AG08395 (cell line): Measurements from ENCODE around the gene NDRG2.
"Not testable (repeated sequence)": the region's sequence is repeated elsewhere in the genome, so short reads cannot be mapped to it uniquely, and the experiment has no call there.

Source experiments
- DNase-seq: peaks from one replicate; pipeline ENCODE4 v3.0.0; 2012; ENCODE audit warnings: mixed read lengths, low spot score

Gene NDRG2

DNA sequence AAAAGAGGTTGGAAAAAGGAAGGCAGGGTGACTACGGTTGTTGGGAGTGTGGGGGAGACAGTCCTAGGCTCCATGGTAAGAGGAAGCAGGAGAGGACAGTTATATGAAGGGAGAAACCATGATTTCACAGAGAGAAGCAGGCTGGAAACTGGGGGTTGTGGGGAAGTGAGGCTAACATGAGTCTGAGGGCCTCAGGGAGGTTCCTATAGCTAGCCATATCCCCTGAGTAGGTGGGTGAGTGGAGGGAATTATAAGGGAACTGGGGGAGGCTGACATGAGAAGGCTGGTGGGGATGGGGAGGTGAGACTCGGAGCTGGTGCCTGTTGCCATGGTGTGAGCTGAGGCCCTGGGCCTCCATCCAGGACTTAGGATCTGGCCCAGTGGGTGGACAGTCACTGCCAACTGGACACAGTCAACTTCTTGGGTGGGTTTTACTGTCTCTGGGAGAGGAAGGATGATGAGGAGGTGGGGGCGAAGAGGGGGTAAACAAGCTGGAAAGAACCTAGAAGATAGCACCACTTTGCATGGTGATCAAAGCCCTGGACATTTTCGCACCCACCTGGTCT lies 8.4 kb upstream of the NDRG2 start:
- no peak for DNase-seq

GRCh38 chr14:21032326-21033132 lies 7.7 kb upstream of the NDRG2 start:
- DNase-seq = no peak

DNA sequence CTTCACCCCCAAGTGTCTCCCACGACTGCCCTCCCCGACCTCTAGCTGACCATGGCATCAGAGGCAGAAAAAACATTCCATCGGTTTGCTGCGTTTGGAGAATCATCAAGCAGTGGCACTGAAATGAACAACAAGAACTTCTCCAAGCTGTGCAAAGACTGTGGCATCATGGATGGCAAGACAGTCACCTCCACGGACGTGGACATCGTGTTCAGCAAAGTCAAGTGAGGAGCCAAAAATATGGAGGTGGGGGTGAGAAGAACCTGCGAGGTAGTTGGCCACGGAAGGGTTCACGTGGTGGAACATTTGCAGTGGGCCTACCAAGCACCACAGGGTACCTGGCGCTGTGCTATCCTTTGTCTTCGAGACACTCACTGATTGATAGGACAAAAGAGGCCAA lies 5.7 kb upstream of the NDRG2 start:
- no peak for DNase-seq

GRCh38 chr14:21029917-21030316 lies 5.1 kb upstream of the NDRG2 start, which contains the start of gene TPPP2:
TSS of gene TPPP2 (plus strand) at chr14:21030217. CDS start at chr14:21030582, 365 bp downstream.
- no peak for DNase-seq

- no peak for DNase-seq
Measured at GRCh38 chr14:21026988-21027315, 2.1 kb upstream of the NDRG2 start.

DNA sequence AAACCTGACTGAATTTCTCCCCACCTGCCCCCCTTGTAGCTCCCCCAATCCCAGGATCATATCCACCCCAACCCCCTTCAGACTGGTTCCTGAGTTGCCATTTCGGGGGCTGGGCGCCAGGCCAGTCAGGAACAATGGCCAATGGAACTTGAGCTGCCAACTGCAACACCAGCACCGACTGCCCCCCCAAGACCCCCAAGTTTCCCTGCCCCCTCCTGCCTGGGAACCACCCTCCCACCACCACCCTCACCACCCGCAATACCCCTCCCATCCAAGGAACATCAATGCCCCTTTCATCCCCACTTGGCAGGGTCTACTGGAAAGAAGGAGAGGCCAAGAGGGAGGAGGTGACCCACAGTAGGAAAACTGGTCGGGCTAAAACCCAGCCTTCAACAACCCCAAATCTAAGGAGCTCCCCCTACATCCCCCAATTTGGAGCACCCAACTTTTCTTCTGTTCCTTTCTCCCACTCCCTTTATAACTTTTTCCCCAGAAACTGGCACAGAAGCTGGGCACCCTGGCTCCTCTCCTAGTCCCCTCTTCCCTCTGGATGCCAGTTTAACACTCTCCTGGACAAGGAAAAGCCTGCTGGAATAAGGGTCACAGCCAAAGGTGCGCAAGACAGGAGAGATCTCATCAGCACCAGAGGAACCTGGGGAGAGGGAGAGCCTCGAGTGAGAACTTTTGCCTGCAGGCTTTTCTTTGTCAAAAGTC lies 1.6 kb upstream of the NDRG2 start:
- DNase-seq = no peak

DNA sequence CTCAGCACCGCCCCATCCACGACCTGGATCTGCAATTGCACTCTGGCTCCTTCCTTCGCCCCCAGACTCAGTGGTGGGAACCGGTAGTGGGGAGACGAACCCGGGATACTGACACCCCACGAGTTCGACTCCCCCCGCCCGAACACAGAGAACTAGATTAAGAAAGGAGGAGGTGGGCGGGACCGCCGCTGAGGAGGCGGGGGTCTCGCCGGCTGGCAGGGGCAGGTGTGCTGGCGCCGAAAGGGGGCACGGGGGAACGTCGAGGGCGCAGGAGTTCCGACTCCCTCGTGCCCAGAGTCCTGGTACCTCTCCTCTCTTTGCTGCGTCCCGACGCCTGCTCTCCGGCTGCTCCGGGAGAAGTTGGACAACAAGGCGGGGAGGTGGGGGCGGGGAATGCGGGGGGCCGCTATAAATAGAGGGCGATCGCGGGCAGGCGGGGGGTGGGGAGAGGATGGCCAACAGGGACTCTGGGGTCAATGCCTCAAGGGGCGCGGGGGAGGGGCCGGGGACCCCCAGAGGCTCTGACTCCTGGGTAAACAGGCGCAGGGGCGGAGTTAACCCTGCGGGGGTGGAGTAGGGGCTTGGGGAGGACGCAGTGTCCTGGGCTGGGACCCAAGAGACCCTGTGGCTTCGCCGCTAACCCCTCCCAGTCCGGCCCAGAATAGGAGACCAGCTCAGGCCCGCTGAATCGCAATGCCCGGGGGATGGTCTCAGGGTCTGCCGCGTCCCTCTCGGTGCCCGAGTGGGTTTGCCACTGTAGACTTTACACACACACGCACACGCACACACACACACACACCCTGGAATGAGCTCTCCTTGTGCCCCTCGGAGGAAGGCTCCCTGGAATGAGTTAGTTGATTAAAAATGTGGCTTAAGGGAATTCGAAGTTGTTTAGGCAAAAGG lies 761 bp upstream of the NDRG2 start:
- no peak for DNase-seq

- DNase-seq = no peak
Measured at GRCh38 chr14:21023817-21024584, 860 bp downstream of the NDRG2 start.

GRCh38 chr14:21023174-21023573 lies 1.7 kb downstream of the NDRG2 start:
- DNase-seq = no peak

- no peak for DNase-seq
Measured at GRCh38 chr14:21022686-21023085, 2.2 kb downstream of the NDRG2 start.

- no peak for DNase-seq
Measured at GRCh38 chr14:21020977-21021545, 3.8 kb downstream of the NDRG2 start.

GRCh38 chr14:21019366-21019765 lies 5.5 kb downstream of the NDRG2 start:
- DNase-seq = peak; percentile 24

DNA sequence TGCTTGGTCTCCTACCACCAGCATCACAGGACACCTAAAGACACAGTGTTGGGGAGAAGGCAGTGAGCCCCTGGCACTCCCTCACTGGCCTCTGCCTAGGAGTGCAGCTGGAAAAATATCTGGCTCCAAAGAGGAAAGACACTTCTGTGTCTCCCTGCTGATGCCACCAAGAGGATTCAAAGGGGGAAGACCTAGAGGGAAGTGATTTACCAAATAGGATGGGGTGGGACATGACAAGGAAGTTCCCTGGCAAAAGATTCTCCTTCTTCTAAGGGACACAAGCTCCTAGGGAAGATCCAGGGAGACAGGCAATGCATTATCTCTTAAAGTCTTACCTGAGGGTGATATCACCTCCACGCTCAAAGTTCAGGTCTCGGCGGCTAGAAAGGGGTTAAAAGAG lies 6.1 kb downstream of the NDRG2 start:
- no peak for DNase-seq

DNA sequence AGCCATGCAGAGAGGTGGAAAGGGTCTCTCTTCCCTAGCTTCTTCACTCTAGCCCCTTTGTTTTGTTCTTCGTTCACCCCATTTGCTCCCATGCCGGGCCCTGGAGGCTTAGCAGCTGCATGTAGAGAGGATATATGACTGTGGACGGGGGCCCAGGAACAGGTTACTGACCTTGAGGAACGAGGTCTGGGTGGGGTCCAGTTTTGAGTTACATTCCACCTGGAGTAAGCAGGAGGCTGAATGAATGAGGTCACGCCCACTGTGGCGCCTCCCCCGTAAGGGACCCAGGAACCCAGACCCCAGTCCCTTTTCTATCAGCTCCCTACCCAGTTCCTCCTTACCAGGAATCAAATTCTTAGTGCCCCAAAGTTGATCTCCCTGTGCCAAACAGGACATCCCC lies 6.6 kb downstream of the NDRG2 start:
- no peak for DNase-seq

- no peak for DNase-seq
Measured at GRCh38 chr14:21017528-21018245, 7.2 kb downstream of the NDRG2 start.

GRCh38 chr14:21016413-21017190 lies 8.3 kb downstream of the NDRG2 start:
- no peak for DNase-seq

GRCh38 chr14:21015312-21015711 lies 9.5 kb downstream of the NDRG2 start:
- no peak for DNase-seq

GRCh38 chr14:21014761-21015190 lies 10.1 kb downstream of the NDRG2 start:
- DNase-seq = peak; percentile 86

DNA sequence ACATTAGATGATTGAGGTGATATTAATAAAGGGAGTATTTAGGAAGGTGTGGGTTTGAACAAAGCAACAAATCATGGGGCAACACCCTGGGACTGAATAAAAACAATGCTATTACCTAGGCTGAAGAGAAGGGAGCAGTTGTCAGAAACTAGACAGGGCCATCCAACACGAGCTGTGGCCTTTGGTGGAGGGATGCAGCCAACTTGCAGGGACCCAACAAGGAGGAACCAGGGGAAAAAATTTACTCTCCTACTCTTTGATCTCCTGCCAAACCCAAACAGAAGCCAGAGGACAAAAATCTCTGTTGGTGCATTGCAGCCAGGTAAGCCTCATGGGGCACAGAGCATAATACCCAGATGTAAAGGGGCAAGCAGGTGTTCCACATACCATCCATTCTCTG lies 13.7 kb downstream of the NDRG2 start:
- DNase-seq = no peak

DNA sequence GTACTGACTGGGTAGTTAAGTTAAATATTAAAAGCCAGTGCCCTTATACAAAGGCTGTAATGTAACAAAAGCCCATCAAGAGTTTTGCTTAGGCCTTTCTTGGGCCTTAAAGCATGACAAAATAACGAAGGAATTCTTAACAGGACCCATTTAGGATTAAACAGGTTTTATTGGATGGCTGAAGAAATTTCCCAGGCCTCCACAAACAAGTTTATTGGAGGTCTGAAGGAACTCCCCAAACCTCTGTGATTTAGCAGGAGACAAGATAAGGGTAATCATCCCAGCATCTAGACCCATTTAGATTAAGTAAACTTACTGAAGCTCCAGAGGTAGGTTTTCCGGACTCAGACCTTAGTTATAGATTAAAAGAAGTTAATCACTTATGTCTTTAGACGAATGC lies 15.1 kb downstream of the NDRG2 start:
- DNase-seq = not testable (repeated sequence)
